HL-60 (cell line): ENCODE results near the gene ZNF813.

ENCODE experiments used
- DNase-seq, 2 experiments: peaks; one replicate each; pipeline ENCODE4 v3.0.0-alpha.2; 2010 to 2020; ENCODE audit warnings: low read depth in 1 of 2, low spot score in 1 of 2
- H3K27ac ChIP-seq: fragments of 250-450 bp; sonication (Bioruptor Pico); replicated peaks from 2 replicates; pipeline ENCODE4 v1.5.1; 2020; ENCODE audit warnings: mild to moderate bottlenecking, moderate library complexity
- H3K27me3 ChIP-seq: fragments of 250-450 bp; sonication (Bioruptor Pico); 2 replicates; pipeline ENCODE4 v1.5.1; 2021; ENCODE audit warnings: mild to moderate bottlenecking, moderate library complexity; ENCODE audit not compliant: insufficient read depth, poor library complexity, severe bottlenecking
- H3K4me3 ChIP-seq: replicated peaks from 2 replicates; pipeline ENCODE4 v1.5.1; 2011; ENCODE audit warnings: mild to moderate bottlenecking, control low read depth, low read length; ENCODE audit not compliant: insufficient read depth
- GABPA ChIP-seq: IDR thresholded peaks from 2 replicates; pipeline ENCODE4 v1.6.1; 2012; ENCODE audit warnings: low read depth
- POLR2AphosphoS5 ChIP-seq: IDR thresholded peaks from 2 replicates; pipeline ENCODE4 v1.6.1; 2012; ENCODE audit warnings: low read depth
- SPI1 ChIP-seq: IDR thresholded peaks from 2 replicates; pipeline ENCODE4 v1.6.1; 2012; ENCODE audit warnings: low read depth, mild to moderate bottlenecking, borderline replicate concordance
- TF ChIP-seq, protein P1 (sequence below): IDR thresholded peaks from one replicate; pipeline ENCODE4 v1.5.1; 2011; ENCODE audit warnings: low read length, control low read depth, inconsistent platforms; ENCODE audit not compliant: insufficient read depth
- TF ChIP-seq, protein P2 (sequence below): IDR thresholded peaks from 2 replicates; pipeline ENCODE4 v1.6.1; 2012; ENCODE audit warnings: low read depth; ENCODE audit not compliant: insufficient replicate concordance

ZNF813 gene

DNA sequence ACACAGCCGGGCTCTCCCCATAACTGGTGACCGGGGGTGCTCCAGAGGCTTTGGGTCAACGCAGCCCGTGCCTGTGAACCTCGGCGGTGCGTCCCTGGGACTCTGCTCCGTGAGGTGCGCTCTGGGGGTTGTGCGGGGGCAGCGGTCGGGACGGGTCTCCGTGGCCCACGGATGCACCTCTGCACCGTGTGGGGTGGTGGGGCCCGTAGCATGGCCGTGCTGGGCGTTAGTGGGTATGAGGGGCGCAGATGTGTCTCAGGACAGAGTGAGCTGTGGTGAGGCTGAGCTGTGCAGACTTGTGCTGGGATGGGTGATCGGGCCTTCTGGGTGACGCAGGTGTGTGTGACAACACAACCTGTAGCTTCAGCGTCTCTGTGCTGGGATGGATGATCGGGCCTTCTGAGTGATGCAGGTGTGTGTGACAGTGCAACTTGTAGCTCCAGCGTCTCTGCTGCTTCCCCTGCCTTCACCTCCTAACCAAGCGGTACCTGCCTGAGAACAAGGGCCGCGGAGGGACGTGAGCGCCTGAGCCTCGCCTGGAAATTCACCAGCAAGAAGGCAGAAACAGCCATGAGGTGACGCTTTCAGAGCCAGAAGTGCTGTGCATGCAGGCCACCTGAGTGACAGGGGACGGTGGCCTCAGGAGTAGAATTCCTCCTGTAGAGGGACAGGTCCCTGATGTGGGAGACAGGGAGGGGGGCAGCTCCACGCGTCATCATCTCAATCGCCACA is 71.0 kb downstream of the ZNF813 start:
- TF ChIP-seq, protein P1, sequence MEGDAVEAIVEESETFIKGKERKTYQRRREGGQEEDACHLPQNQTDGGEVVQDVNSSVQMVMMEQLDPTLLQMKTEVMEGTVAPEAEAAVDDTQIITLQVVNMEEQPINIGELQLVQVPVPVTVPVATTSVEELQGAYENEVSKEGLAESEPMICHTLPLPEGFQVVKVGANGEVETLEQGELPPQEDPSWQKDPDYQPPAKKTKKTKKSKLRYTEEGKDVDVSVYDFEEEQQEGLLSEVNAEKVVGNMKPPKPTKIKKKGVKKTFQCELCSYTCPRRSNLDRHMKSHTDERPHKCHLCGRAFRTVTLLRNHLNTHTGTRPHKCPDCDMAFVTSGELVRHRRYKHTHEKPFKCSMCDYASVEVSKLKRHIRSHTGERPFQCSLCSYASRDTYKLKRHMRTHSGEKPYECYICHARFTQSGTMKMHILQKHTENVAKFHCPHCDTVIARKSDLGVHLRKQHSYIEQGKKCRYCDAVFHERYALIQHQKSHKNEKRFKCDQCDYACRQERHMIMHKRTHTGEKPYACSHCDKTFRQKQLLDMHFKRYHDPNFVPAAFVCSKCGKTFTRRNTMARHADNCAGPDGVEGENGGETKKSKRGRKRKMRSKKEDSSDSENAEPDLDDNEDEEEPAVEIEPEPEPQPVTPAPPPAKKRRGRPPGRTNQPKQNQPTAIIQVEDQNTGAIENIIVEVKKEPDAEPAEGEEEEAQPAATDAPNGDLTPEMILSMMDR, result no peak
- TF ChIP-seq GABPA (no peak), SPI1 (no peak), POLR2AphosphoS5 (no peak)
- TF ChIP-seq, protein P2, sequence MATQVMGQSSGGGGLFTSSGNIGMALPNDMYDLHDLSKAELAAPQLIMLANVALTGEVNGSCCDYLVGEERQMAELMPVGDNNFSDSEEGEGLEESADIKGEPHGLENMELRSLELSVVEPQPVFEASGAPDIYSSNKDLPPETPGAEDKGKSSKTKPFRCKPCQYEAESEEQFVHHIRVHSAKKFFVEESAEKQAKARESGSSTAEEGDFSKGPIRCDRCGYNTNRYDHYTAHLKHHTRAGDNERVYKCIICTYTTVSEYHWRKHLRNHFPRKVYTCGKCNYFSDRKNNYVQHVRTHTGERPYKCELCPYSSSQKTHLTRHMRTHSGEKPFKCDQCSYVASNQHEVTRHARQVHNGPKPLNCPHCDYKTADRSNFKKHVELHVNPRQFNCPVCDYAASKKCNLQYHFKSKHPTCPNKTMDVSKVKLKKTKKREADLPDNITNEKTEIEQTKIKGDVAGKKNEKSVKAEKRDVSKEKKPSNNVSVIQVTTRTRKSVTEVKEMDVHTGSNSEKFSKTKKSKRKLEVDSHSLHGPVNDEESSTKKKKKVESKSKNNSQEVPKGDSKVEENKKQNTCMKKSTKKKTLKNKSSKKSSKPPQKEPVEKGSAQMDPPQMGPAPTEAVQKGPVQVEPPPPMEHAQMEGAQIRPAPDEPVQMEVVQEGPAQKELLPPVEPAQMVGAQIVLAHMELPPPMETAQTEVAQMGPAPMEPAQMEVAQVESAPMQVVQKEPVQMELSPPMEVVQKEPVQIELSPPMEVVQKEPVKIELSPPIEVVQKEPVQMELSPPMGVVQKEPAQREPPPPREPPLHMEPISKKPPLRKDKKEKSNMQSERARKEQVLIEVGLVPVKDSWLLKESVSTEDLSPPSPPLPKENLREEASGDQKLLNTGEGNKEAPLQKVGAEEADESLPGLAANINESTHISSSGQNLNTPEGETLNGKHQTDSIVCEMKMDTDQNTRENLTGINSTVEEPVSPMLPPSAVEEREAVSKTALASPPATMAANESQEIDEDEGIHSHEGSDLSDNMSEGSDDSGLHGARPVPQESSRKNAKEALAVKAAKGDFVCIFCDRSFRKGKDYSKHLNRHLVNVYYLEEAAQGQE, result no peak
- Histone ChIP-seq H3K27me3 (no peaks in the 10 kb centered on the region), H3K27ac (peak overlapping the region; percentile 83), H3K4me3 (peak overlapping the region; percentile 56)
- DNase-seq, result no peak

DNA sequence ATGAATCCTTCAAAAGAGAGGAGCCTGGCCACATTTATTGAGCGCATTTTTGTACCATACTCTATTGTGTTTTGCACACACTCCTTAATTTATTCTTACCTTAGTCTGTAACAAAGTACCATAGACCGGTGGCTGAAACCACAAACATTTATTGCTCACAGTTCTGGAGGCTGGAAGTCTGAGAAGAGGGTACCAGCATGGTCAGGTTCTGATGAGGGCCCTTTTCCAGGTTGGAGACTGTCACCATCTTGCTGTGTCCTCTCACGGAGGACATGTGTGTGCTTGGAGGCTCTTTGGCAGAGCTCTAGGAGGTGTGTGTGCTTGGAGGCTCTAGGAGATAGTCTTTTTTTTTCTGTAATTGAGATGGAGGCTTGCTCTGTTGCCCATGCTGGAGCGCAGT is 72.6 kb downstream of the ZNF813 start:
- no peak for TF ChIP-seq GABPA
- no peak for TF ChIP-seq POLR2AphosphoS5
- TF ChIP-seq, protein P1, result no peak
- TF ChIP-seq, protein P2, result no peak
- TF ChIP-seq SPI1, result no peak
- Histone ChIP-seq H3K27ac (no peak overlapping the region), H3K27me3 (no peaks in the 10 kb centered on the region), H3K4me3 (no peak overlapping the region)
- no peak for DNase-seq

DNA sequence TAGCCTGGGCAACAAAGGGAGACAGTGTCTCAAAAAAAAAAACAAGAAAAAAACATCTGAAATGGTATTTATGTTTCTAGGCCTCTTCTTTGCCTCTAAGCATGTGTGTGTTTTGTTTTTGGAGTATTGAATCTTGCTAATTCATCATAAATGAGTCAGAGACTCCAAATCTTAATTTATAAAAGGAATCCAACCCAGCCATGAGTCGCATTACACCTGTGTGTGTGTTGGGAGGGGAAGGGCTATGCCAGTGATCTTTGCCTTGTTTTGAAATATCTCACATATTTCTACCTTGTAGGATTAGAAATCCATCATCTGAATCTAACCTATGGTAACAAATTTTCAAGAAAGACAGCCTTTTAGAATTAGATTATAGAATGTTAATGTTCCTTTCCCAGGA is 74.4 kb downstream of the ZNF813 start:
- H3K27me3 ChIP-seq, result no peaks in the 10 kb centered on the region
- no peak overlapping the region for H3K4me3 ChIP-seq
- DNase-seq, result no peak
- TF ChIP-seq, protein P2, result no peak
- no peak for TF ChIP-seq SPI1
- no peak overlapping the region for H3K27ac ChIP-seq
